Measurements from ENCODE around the gene GSPT1.

DNA sequence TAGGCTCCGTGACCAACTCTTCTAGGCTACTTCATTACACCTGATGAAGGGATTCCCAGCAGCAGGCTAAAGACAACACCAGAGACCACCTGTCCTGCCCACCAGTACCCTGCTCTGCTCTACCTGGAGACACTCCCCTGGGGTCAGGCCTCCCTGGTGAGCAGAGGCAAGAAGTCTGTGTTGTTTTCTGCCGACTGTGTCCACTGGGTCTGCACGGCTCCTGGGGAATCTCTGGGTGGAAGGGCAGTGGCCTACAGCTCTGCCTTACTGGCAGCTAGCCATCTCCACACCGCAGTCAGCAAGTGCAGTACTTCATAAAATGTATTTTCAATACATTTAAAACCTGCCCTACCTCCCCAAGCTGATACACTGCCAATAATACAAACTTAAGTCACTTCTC, 71.3 kb downstream of the GSPT1 start:
- TF ChIP-seq, protein P1, sequence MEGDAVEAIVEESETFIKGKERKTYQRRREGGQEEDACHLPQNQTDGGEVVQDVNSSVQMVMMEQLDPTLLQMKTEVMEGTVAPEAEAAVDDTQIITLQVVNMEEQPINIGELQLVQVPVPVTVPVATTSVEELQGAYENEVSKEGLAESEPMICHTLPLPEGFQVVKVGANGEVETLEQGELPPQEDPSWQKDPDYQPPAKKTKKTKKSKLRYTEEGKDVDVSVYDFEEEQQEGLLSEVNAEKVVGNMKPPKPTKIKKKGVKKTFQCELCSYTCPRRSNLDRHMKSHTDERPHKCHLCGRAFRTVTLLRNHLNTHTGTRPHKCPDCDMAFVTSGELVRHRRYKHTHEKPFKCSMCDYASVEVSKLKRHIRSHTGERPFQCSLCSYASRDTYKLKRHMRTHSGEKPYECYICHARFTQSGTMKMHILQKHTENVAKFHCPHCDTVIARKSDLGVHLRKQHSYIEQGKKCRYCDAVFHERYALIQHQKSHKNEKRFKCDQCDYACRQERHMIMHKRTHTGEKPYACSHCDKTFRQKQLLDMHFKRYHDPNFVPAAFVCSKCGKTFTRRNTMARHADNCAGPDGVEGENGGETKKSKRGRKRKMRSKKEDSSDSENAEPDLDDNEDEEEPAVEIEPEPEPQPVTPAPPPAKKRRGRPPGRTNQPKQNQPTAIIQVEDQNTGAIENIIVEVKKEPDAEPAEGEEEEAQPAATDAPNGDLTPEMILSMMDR (IDR thresholded peaks at IDR 0.05; ENCODE audit: low read length): no peak
- no peak for TF ChIP-seq EZH2 (optimal IDR thresholded peaks at IDR 0.05; ENCODE audit: low read depth, low read length)
